SK-N-SH (cell line): ENCODE data around the gene SYNGR1. TPM values are rescaled to one million over a fixed set of nuclear protein-coding genes. Genes with fewer than 3 reads are reported as not detected.

ENCODE experiments used
- CTCF ChIA-PET: fragments of 300-600, 350-600 bp; formaldehyde crosslinking; extraction: SDS; loops from one replicate; lab custom pipeline; 2021; lab: Yijun Ruan, JAX
- POLR2A ChIA-PET: fragments of 350-600 bp; sonication (Branson Sonifier 250); formaldehyde crosslinking; extraction: SDS; loops from one replicate; lab custom pipeline; 2020; ENCODE audit warnings: antibody characterized with exemption, inconsistent platforms; lab: Yijun Ruan, JAX
- DNase-seq: peaks from one replicate; pipeline ENCODE4 v3.0.0; 2012
- H2AFZ ChIP-seq: fragments of 200-600 bp; sonication (generic); 2 replicates; pipeline ENCODE4 v1.8.1; 2016; ENCODE audit warnings: antibody characterized with exemption, mild to moderate bottlenecking, low read depth
- H3F3A ChIP-seq: fragments of 200-600 bp; sonication (generic); replicated peaks from 2 replicates; pipeline ENCODE3; 2016; ENCODE audit warnings: antibody characterized with exemption, mild to moderate bottlenecking; ENCODE audit not compliant: insufficient read depth
- H3K27ac ChIP-seq, 2 experiments: fragments of 200-500 bp in 1 of 2; fragments of 200-600 bp in 1 of 2; sonication (Bioruptor generic) in 1 of 2; sonication (generic), shearing (Covaris generic) in 1 of 2; 2 replicates each; pipeline versions ENCODE4 v1.5.1 to v1.6.1; 2014 to 2016; ENCODE audit warnings: low read depth in 2 of 2, inconsistent platforms in 1 of 2, low read length in 1 of 2, mild to moderate bottlenecking in 1 of 2, mixed read lengths in 1 of 2
- H3K27me3 ChIP-seq: fragments of 200-600 bp; sonication (generic), shearing (Covaris generic); 2 replicates; pipeline ENCODE4 v1.6.1; 2016; ENCODE audit warnings: mixed run types; ENCODE audit not compliant: insufficient read depth
- H3K36me3 ChIP-seq, 2 experiments: fragments of 200-500 bp in 1 of 2; fragments of 200-600 bp in 1 of 2; sonication (Bioruptor generic) in 1 of 2; sonication (generic) in 1 of 2; replicated peaks in 1 of 2; 2 replicates each; pipeline versions ENCODE3 to v1.5.1; 2014 to 2016; ENCODE audit warnings: low read length in 1 of 2, mild to moderate bottlenecking in 1 of 2; ENCODE audit not compliant: insufficient read depth in 2 of 2, control insufficient read depth in 1 of 2
- H3K4me1 ChIP-seq, 2 experiments: fragments of 200-500 bp in 1 of 2; fragments of 200-600 bp in 1 of 2; sonication (Bioruptor generic) in 1 of 2; sonication (generic), shearing (Covaris generic) in 1 of 2; 2 replicates each; pipeline versions ENCODE4 v1.5.1 to v1.6.1; 2014 to 2016; ENCODE audit warnings: low read depth in 1 of 2, low read length in 1 of 2, mixed run types in 1 of 2; ENCODE audit not compliant: insufficient read depth in 2 of 2, control insufficient read depth in 1 of 2
- H3K4me2 ChIP-seq: fragments of 200-600 bp; sonication (generic), shearing (Covaris generic); 2 replicates; pipeline ENCODE4 v1.6.1; 2017; ENCODE audit warnings: mixed run types
- H3K4me3 ChIP-seq, 2 experiments: fragments of 200-500 bp in 1 of 2; fragments of 200-600 bp in 1 of 2; sonication (Bioruptor generic) in 1 of 2; sonication (generic), shearing (Covaris generic) in 1 of 2; 2 replicates each; pipeline versions ENCODE4 v1.5.1 to v1.8.1; 2014 to 2016; ENCODE audit warnings: low read depth in 2 of 2, inconsistent platforms in 1 of 2, low read length in 1 of 2, mild to moderate bottlenecking in 1 of 2, mixed read lengths in 1 of 2, moderate library complexity in 1 of 2
- H3K79me2 ChIP-seq: fragments of 200-600 bp; sonication (generic); 2 replicates; pipeline ENCODE4 v1.8.1; 2017; ENCODE audit warnings: mild to moderate bottlenecking; ENCODE audit not compliant: insufficient read depth
- H3K9ac ChIP-seq: fragments of 200-600 bp; sonication (generic); 2 replicates; pipeline ENCODE4 v1.6.1; 2017; ENCODE audit warnings: mixed run types
- H3K9me2 ChIP-seq: fragments of 200-600 bp; sonication (generic); 2 replicates; pipeline ENCODE4 v1.6.1; 2017; ENCODE audit warnings: mixed run types
- H3K9me3 ChIP-seq: fragments of 200-600 bp; sonication (generic); 2 replicates; pipeline ENCODE4 v1.6.1; 2017; ENCODE audit warnings: mixed run types, mild to moderate bottlenecking, moderate library complexity
- H4K20me1 ChIP-seq: fragments of 200-600 bp; sonication (generic); 2 replicates; pipeline ENCODE4 v1.6.1; 2017; ENCODE audit warnings: mild to moderate bottlenecking, mixed run types; ENCODE audit not compliant: insufficient read depth
- CHD2 ChIP-seq: fragments of 150-350 bp; IDR thresholded peaks from 2 replicates; pipeline ENCODE4 v1.6.1; 2018; ENCODE audit warnings: low read length; ENCODE audit not compliant: partially characterized antibody
- EZH2phosphoT487 ChIP-seq: fragments of 200-600 bp; sonication (generic); IDR thresholded peaks from 2 replicates; pipeline ENCODE4 v1.6.1; 2017; ENCODE audit warnings: low read depth, mixed run types, mild to moderate bottlenecking, antibody characterized with exemption, moderate library complexity, borderline replicate concordance
- FOSL2 ChIP-seq: IDR thresholded peaks from 2 replicates; pipeline ENCODE4 v1.4.0; 2012; ENCODE audit warnings: low read depth, mild to moderate bottlenecking, moderate library complexity, borderline replicate concordance
- GATA2 ChIP-seq: sonication (generic); formaldehyde crosslinking; IDR thresholded peaks from 2 replicates; pipeline ENCODE4 v1.5.0; 2020; ENCODE audit warnings: mild to moderate bottlenecking, missing genetic modification reagents
- NRF1 ChIP-seq: IDR thresholded peaks from 2 replicates; pipeline ENCODE4 v1.6.1; 2012; ENCODE audit warnings: low read depth, mild to moderate bottlenecking, low read length
- PBX3 ChIP-seq: IDR thresholded peaks from 2 replicates; pipeline ENCODE4; 2012
- RAD21 ChIP-seq: IDR thresholded peaks from 2 replicates; pipeline ENCODE4 v1.6.1; 2012; ENCODE audit warnings: mild to moderate bottlenecking, low read length
- RCOR1 ChIP-seq: fragments of 150-350 bp; IDR thresholded peaks from 2 replicates; pipeline ENCODE4 v1.6.1; 2017; ENCODE audit warnings: antibody characterized with exemption, low read length
- RXRA ChIP-seq: IDR thresholded peaks from 2 replicates; pipeline ENCODE4 v1.4.0; 2012; ENCODE audit warnings: low read depth, mild to moderate bottlenecking, borderline replicate concordance
- SMC3 ChIP-seq: IDR thresholded peaks from 2 replicates; pipeline ENCODE4 v1.6.1; 2012; ENCODE audit warnings: low read depth, low read length, improper control_type of control experiment
- TEAD4 ChIP-seq: IDR thresholded peaks from 2 replicates; pipeline ENCODE4 v1.4.0; 2012; ENCODE audit warnings: mild to moderate bottlenecking, borderline replicate concordance; ENCODE audit not compliant: insufficient read depth
- YY1 ChIP-seq: IDR thresholded peaks from 2 replicates; pipeline ENCODE4 v1.4.0; 2012; ENCODE audit warnings: low read depth, mild to moderate bottlenecking
- WGBS: methylation state at CpG from one replicate; pipeline ENCODE4 v1.1.6; 2017; ENCODE audit warnings: low lambda C conversion rate; 5-methylcytosine and 5-hydroxymethylcytosine counted together
- polyA plus RNA-seq, 3 experiments: library from polyadenylated mRNA; depleted of rRNA; stranded (reverse); fragments of >200 nt; gene quantifications; 2 replicates each; pipeline ENCODE4 v1.2.3, GENCODE V29; 2012
- TF ChIP-seq, protein P1 (sequence below): IDR thresholded peaks from 2 replicates; pipeline ENCODE4 v1.4.0; 2012; ENCODE audit warnings: low read depth
- TF ChIP-seq, protein P2 (sequence below): fragments of 200-600 bp; sonication (generic); IDR thresholded peaks from 2 replicates; pipeline ENCODE4 v1.6.1; 2017; ENCODE audit warnings: antibody characterized with exemption, mild to moderate bottlenecking, moderate library complexity
- TF ChIP-seq, protein P3 (sequence below): IDR thresholded peaks from 2 replicates; pipeline ENCODE4 v1.6.1; 2012; ENCODE audit warnings: mild to moderate bottlenecking, low read depth, low read length, moderate library complexity
- TF ChIP-seq, protein P4 (sequence below): fragments of 150-350 bp; IDR thresholded peaks from 2 replicates; pipeline ENCODE4 v1.6.1; 2016; ENCODE audit warnings: mild to moderate bottlenecking, low read depth, low read length
- TF ChIP-seq, protein P5 (sequence below): IDR thresholded peaks from 2 replicates; pipeline ENCODE4 v1.4.0; 2012; ENCODE audit warnings: low read depth, borderline replicate concordance

Gene SYNGR1
- polyA plus RNA-seq, 1 of the 3 experiments (the other 2 are of a cell fraction) = 18.7 TPM

GRCh38 chr22:39360242-39360641 is 10.5 kb downstream of the SYNGR1 start:
- POLR2A ChIA-PET = no interaction called here
- Histone ChIP-seq H3K9me3 (no peaks in the 10 kb centered on the region), H3F3A (no peaks in the 10 kb centered on the region), H3K27me3 (no peaks in the 10 kb centered on the region), H3K27ac (no peak overlapping the region), H3K4me1 (peaks cover 0 to 21% of the 10 kb centered on the region in 2 experiments; a peak in 1 of 4 replicates), H3K79me2 (no peaks in the 10 kb centered on the region), H3K4me3 (no peak overlapping the region), H3K36me3 (no peaks in the 10 kb centered on the region), H3K9me2 (no peaks in the 10 kb centered on the region), H3K4me2 (no peak overlapping the region), H3K9ac (no peak overlapping the region), H2AFZ (no peak overlapping the region), H4K20me1 (no peaks in the 10 kb centered on the region)
- DNase-seq = no peak
- TF ChIP-seq, protein P1, sequence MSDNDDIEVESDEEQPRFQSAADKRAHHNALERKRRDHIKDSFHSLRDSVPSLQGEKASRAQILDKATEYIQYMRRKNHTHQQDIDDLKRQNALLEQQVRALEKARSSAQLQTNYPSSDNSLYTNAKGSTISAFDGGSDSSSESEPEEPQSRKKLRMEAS = no peak
- TF ChIP-seq PBX3 = no peak
- no peak for TF ChIP-seq SMC3
- TF ChIP-seq RCOR1 = no peak
- TF ChIP-seq, protein P2, sequence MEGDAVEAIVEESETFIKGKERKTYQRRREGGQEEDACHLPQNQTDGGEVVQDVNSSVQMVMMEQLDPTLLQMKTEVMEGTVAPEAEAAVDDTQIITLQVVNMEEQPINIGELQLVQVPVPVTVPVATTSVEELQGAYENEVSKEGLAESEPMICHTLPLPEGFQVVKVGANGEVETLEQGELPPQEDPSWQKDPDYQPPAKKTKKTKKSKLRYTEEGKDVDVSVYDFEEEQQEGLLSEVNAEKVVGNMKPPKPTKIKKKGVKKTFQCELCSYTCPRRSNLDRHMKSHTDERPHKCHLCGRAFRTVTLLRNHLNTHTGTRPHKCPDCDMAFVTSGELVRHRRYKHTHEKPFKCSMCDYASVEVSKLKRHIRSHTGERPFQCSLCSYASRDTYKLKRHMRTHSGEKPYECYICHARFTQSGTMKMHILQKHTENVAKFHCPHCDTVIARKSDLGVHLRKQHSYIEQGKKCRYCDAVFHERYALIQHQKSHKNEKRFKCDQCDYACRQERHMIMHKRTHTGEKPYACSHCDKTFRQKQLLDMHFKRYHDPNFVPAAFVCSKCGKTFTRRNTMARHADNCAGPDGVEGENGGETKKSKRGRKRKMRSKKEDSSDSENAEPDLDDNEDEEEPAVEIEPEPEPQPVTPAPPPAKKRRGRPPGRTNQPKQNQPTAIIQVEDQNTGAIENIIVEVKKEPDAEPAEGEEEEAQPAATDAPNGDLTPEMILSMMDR = no peak
- TF ChIP-seq GATA2 (CRISPR knock-in tag) = no peak
- no peak for TF ChIP-seq YY1
- no peak for TF ChIP-seq CHD2
- TF ChIP-seq TEAD4 = no peak
- TF ChIP-seq EZH2phosphoT487 = no peak
- TF ChIP-seq FOSL2 = no peak
- TF ChIP-seq, protein P3, sequence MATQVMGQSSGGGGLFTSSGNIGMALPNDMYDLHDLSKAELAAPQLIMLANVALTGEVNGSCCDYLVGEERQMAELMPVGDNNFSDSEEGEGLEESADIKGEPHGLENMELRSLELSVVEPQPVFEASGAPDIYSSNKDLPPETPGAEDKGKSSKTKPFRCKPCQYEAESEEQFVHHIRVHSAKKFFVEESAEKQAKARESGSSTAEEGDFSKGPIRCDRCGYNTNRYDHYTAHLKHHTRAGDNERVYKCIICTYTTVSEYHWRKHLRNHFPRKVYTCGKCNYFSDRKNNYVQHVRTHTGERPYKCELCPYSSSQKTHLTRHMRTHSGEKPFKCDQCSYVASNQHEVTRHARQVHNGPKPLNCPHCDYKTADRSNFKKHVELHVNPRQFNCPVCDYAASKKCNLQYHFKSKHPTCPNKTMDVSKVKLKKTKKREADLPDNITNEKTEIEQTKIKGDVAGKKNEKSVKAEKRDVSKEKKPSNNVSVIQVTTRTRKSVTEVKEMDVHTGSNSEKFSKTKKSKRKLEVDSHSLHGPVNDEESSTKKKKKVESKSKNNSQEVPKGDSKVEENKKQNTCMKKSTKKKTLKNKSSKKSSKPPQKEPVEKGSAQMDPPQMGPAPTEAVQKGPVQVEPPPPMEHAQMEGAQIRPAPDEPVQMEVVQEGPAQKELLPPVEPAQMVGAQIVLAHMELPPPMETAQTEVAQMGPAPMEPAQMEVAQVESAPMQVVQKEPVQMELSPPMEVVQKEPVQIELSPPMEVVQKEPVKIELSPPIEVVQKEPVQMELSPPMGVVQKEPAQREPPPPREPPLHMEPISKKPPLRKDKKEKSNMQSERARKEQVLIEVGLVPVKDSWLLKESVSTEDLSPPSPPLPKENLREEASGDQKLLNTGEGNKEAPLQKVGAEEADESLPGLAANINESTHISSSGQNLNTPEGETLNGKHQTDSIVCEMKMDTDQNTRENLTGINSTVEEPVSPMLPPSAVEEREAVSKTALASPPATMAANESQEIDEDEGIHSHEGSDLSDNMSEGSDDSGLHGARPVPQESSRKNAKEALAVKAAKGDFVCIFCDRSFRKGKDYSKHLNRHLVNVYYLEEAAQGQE = no peak
- TF ChIP-seq, protein P4, sequence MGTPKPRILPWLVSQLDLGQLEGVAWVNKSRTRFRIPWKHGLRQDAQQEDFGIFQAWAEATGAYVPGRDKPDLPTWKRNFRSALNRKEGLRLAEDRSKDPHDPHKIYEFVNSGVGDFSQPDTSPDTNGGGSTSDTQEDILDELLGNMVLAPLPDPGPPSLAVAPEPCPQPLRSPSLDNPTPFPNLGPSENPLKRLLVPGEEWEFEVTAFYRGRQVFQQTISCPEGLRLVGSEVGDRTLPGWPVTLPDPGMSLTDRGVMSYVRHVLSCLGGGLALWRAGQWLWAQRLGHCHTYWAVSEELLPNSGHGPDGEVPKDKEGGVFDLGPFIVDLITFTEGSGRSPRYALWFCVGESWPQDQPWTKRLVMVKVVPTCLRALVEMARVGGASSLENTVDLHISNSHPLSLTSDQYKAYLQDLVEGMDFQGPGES = no peak
- TF ChIP-seq RXRA = no peak
- TF ChIP-seq NRF1 = no peak
- TF ChIP-seq, protein P5, sequence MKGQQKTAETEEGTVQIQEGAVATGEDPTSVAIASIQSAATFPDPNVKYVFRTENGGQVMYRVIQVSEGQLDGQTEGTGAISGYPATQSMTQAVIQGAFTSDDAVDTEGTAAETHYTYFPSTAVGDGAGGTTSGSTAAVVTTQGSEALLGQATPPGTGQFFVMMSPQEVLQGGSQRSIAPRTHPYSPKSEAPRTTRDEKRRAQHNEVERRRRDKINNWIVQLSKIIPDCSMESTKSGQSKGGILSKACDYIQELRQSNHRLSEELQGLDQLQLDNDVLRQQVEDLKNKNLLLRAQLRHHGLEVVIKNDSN = no peak
- TF ChIP-seq RAD21 = no peak
- CTCF ChIA-PET = no interaction called here
- 93% methylated on average over 18 of the region's 18 CpGs for WGBS
